Kidney capillary endothelial cell (primary cell): ENCODE measurements around the gene PRKCB.

Source experiments
- DNase-seq: peaks from one replicate; pipeline ENCODE4 v3.0.0-alpha.2; 2018; ENCODE audit warnings: low spot score

PRKCB gene

GRCh38 chr16:23866621-23867020 is 30.8 kb downstream of the PRKCB start:
- no peak for DNase-seq

- DNase-seq: no peak
Measured at GRCh38 chr16:23867566-23867965, 31.8 kb downstream of the PRKCB start.

GRCh38 chr16:23868136-23868535 is 32.4 kb downstream of the PRKCB start:
- DNase-seq: no peak

- DNase-seq: no peak
Measured at GRCh38 chr16:23869052-23869451, 33.3 kb downstream of the PRKCB start.

- no peak for DNase-seq
Measured at GRCh38 chr16:23871924-23872323, 36.1 kb downstream of the PRKCB start.

GRCh38 chr16:23874613-23875294 is 39.0 kb downstream of the PRKCB start:
- no peak for DNase-seq

GRCh38 chr16:23876256-23876896 is 40.6 kb downstream of the PRKCB start:
- no peak for DNase-seq

GRCh38 chr16:23877107-23878070 is 41.6 kb downstream of the PRKCB start:
- DNase-seq: no peak

- DNase-seq: no peak
Measured at GRCh38 chr16:23879735-23880373, 44.1 kb downstream of the PRKCB start.

- DNase-seq: no peak
Measured at GRCh38 chr16:23889189-23889588, 53.4 kb downstream of the PRKCB start.

GRCh38 chr16:23893986-23894385 is 58.2 kb downstream of the PRKCB start:
- no peak for DNase-seq

- no peak for DNase-seq
Measured at GRCh38 chr16:23895052-23895451, 59.3 kb downstream of the PRKCB start.

GRCh38 chr16:23896832-23897821 is 61.3 kb downstream of the PRKCB start:
- DNase-seq: no peak

- no peak for DNase-seq
Measured at GRCh38 chr16:23898682-23899430, 63.1 kb downstream of the PRKCB start.

- no peak for DNase-seq
Measured at GRCh38 chr16:23899869-23900268, 64.1 kb downstream of the PRKCB start.

- no peak for DNase-seq
Measured at GRCh38 chr16:23900480-23901177, 64.8 kb downstream of the PRKCB start.

- DNase-seq: no peak
Measured at GRCh38 chr16:23901178-23902033, 65.6 kb downstream of the PRKCB start.

- no peak for DNase-seq
Measured at GRCh38 chr16:23902034-23902747, 66.4 kb downstream of the PRKCB start.
